ENCODE results near the gene CDC42BPG. TPM values are rescaled to one million over a fixed set of nuclear protein-coding genes. Genes with fewer than 3 reads are reported as not detected.

The CDC42BPG gene
- polyA plus RNA-seq, 1 donor from 2014 or later: not detected

DNA sequence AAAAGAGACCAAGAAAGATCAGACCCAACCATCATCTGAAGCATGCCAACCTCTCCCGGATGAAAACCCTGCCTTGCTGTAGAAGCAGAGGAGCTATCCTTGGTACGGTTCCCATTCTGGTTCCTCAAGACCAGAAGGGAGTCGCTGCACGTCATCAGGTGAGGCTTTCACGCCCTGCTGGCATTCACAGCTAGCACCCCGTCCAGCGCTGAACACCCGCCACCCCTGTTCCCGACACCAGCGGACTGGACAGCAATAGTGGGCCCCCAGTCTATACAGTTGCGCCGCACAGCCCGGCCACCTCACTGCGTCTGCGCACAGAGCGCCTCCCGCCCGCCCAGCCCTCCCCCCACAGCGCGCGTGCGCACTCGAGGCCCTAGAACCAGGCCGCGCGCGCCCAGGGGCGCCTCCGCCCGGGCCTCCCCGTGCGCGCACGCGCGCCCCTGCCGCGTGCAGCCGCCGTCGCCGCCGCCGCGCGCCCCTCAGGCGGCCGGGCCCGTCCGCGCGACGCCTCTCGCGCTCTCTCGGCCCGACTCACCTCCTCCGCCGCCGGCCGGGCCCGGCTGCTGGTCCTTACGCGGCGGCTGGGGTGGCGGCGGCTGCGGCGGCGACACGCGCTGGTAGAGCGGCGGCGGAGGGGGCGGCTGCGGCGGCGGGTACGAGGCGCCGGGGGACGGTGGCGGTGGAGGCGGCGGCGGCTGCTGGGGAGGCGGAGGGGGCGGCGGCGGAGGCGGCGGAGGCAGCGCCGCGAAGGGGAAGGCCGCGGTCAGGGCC lies 66.8 kb downstream of the CDC42BPG start:
- Histone ChIP-seq H2AFZ (ENCODE audit: low read depth, low read length) (no peak overlapping the region), H3K27me3 (ENCODE audit: insufficient read depth, low read depth, low read length) (no peaks in the 10 kb centered on the region), H3K4me3 (ENCODE audit: low read length) (peak overlapping the region; percentile 80), H3K9ac (ENCODE audit: low read length) (peak overlapping the region; percentile 97), H3K27ac (ENCODE audit: low read length) (peak overlapping the region; percentile 96), H3K9me2 (ENCODE audit: insufficient read depth, low read length) (no peaks in the 10 kb centered on the region), H3F3A (ENCODE audit: insufficient read depth, low read length, poor library complexity, severe bottlenecking) (peaks cover 7% of the 10 kb centered on the region), H3K36me3 (ENCODE audit: insufficient read depth, low read length) (peaks cover 19% of the 10 kb centered on the region), H3K9me3 (ENCODE audit: low read length) (no peaks in the 10 kb centered on the region), H3K79me2 (replicated peaks; ENCODE audit: insufficient read depth, low read length) (peaks cover 51% of the 10 kb centered on the region), H4K20me1 (ENCODE audit: insufficient read depth) (peaks cover 32% of the 10 kb centered on the region), H3K4me2 (ENCODE audit: low read length) (peak overlapping the region; percentile 91)
- no peak for TF ChIP-seq EP300 (conservative IDR thresholded peaks at IDR 0.05; ENCODE audit: poor library complexity, severe bottlenecking)
- TF ChIP-seq REST (IDR thresholded peaks at IDR 0.05; ENCODE audit: borderline replicate concordance): no peak
- TF ChIP-seq MXI1 (conservative IDR thresholded peaks at IDR 0.05; ENCODE audit: poor library complexity, severe bottlenecking): no peak
- TF ChIP-seq CTCF (IDR thresholded peaks at IDR 0.05; ENCODE audit: poor library complexity, severe bottlenecking): no peak
- peak; percentile 44 for TF ChIP-seq RAD21 (conservative IDR thresholded peaks at IDR 0.05)
- no peak for TF ChIP-seq TAF1 (IDR thresholded peaks at IDR 0.05; ENCODE audit: low read depth)
- TF ChIP-seq POLR2AphosphoS5 (IDR thresholded peaks at IDR 0.05): peak; percentile 18
- TF ChIP-seq EZH2 (IDR thresholded peaks at IDR 0.05; ENCODE audit: borderline replicate concordance, insufficient read depth, low read length, poor library complexity, severe bottlenecking): no peak
- TF ChIP-seq SMC3 (conservative IDR thresholded peaks at IDR 0.05; ENCODE audit: poor library complexity): peak; percentile 49

- peaks cover 7% of the 10 kb centered on the region for H3F3A ChIP-seq (ENCODE audit: insufficient read depth, low read length, poor library complexity, severe bottlenecking)
- H3K9me2 ChIP-seq (ENCODE audit: insufficient read depth, low read length): no peaks in the 10 kb centered on the region
- peaks cover 39% of the 10 kb centered on the region for H4K20me1 ChIP-seq (ENCODE audit: insufficient read depth)
- TF ChIP-seq MXI1 (conservative IDR thresholded peaks at IDR 0.05; ENCODE audit: poor library complexity, severe bottlenecking) (no peak), SMC3 (conservative IDR thresholded peaks at IDR 0.05; ENCODE audit: poor library complexity) (no peak), TAF1 (IDR thresholded peaks at IDR 0.05; ENCODE audit: low read depth) (no peak), RAD21 (conservative IDR thresholded peaks at IDR 0.05) (no peak), REST (IDR thresholded peaks at IDR 0.05; ENCODE audit: borderline replicate concordance) (no peak), CTCF (IDR thresholded peaks at IDR 0.05; ENCODE audit: poor library complexity, severe bottlenecking) (no peak), POLR2AphosphoS5 (IDR thresholded peaks at IDR 0.05) (no peak), EP300 (conservative IDR thresholded peaks at IDR 0.05; ENCODE audit: poor library complexity, severe bottlenecking) (no peak), EZH2 (IDR thresholded peaks at IDR 0.05; ENCODE audit: borderline replicate concordance, insufficient read depth, low read length, poor library complexity, severe bottlenecking) (no peak)
- peaks cover 59% of the 10 kb centered on the region for H3K79me2 ChIP-seq (replicated peaks; ENCODE audit: insufficient read depth, low read length)
- H3K9ac ChIP-seq (ENCODE audit: low read length): peak overlapping the region; percentile 73
- peak overlapping the region; percentile 80 for H3K4me3 ChIP-seq (ENCODE audit: low read length)
- no peaks in the 10 kb centered on the region for H3K9me3 ChIP-seq (ENCODE audit: low read length)
- H3K36me3 ChIP-seq (ENCODE audit: insufficient read depth, low read length): peaks cover 20% of the 10 kb centered on the region
- no peak overlapping the region for H2AFZ ChIP-seq (ENCODE audit: low read depth, low read length)
- peak overlapping the region; percentile 71 for H3K27ac ChIP-seq (ENCODE audit: low read length)
- H3K4me2 ChIP-seq (ENCODE audit: low read length): peak overlapping the region; percentile 91
- H3K27me3 ChIP-seq (ENCODE audit: insufficient read depth, low read depth, low read length): no peaks in the 10 kb centered on the region
These were observed 67.6 kb downstream of the CDC42BPG start for GRCh38 chr11:64776875-64777274.
